B cell (primary cell): ENCODE data around the gene SPEF1. TPM values are rescaled to one million over a fixed set of nuclear protein-coding genes. Genes with fewer than 3 reads are reported as not detected.

Source experiments
- ATAC-seq: fragments of 200-7000 bp; cut with Tn5 transposase; one replicate; pipeline ENCODE4 v1.10.0; 2021; ENCODE audit warnings: low read depth, mild to moderate bottlenecking, moderate number of reproducible peaks, moderate library complexity
- CTCF ChIA-PET: fragments of 350-600 bp; sonication (Branson Sonifier 250); formaldehyde crosslinking; loops from one replicate; lab custom pipeline; 2021; ENCODE audit warnings: antibody characterized with exemption, inconsistent platforms; lab: Charles Lee
- POLR2A ChIA-PET: fragments of 350-600 bp; sonication (Branson Sonifier 250); formaldehyde crosslinking; loops from one replicate; lab custom pipeline; 2021; ENCODE audit warnings: antibody characterized with exemption; lab: Charles Lee
- DNase-seq: peaks from one replicate; pipeline ENCODE4 v3.0.0; 2013
- H2AFZ ChIP-seq: 2 replicates; pipeline ENCODE4 v1.6.1; 2012; ENCODE audit warnings: mild to moderate bottlenecking, low read depth, low read length; ENCODE audit not compliant: insufficient read depth, poor library complexity, severe bottlenecking
- H3K27ac ChIP-seq, 2 donors: 1 replicate in 1 of 2; 2 replicates in 1 of 2; pipeline ENCODE4 v1.5.1; 2012 to 2013; ENCODE audit warnings: low read length in 2 of 2, mild to moderate bottlenecking in 2 of 2, moderate library complexity in 1 of 2
- H3K27me3 ChIP-seq, 4 experiments: fragments of 200-600 bp in 1 of 4; sonication (generic) in 1 of 4; replicated peaks in 1 of 4; 1 replicate in 2 of 4; 2 replicates in 2 of 4; pipeline versions ENCODE4 v1.6.1 to v1.7.0; 2013 to 2016; ENCODE audit warnings: low read length in 3 of 4, mild to moderate bottlenecking in 2 of 4, mixed read lengths in 1 of 4, moderate library complexity in 1 of 4; ENCODE audit not compliant: insufficient read depth in 4 of 4, control insufficient read depth in 3 of 4; ENCODE audit errors: control extremely low read depth in 1 of 4
- H3K36me3 ChIP-seq, 2 experiments: replicated peaks in 1 of 2; 1 replicate in 1 of 2; 2 replicates in 1 of 2; pipeline versions ENCODE4 v1.6.1 to v1.7.1; 2013; ENCODE audit warnings: low read length in 1 of 2; ENCODE audit not compliant: insufficient read depth in 2 of 2, control insufficient read depth in 1 of 2; ENCODE audit errors: control extremely low read depth in 1 of 2, extremely low read depth in 1 of 2
- H3K4me1 ChIP-seq, 2 donors: fragments of 200-600 bp in 1 of 2; sonication (generic) in 1 of 2; 1 replicate in 1 of 2; 2 replicates in 1 of 2; pipeline versions ENCODE4 v1.5.1 to v1.6.1; 2013 to 2017; ENCODE audit warnings: low read length in 2 of 2; ENCODE audit not compliant: control insufficient read depth in 2 of 2, insufficient read depth in 2 of 2
- H3K4me2 ChIP-seq: replicated peaks from 2 replicates; pipeline ENCODE3; 2012; ENCODE audit warnings: mild to moderate bottlenecking, low read depth, low read length; ENCODE audit not compliant: poor library complexity, severe bottlenecking
- H3K4me3 ChIP-seq, 5 experiments: fragments of 200-600 bp in 1 of 5; sonication (generic) in 1 of 5; 1 replicate in 3 of 5; 2 replicates in 2 of 5; pipeline versions ENCODE4 v1.5.1 to v1.7.0; 2011 to 2016; ENCODE audit warnings: low read length in 4 of 5, mild to moderate bottlenecking in 4 of 5, low read depth in 2 of 5, control low read depth in 1 of 5, moderate library complexity in 1 of 5; ENCODE audit not compliant: insufficient read depth in 1 of 5; ENCODE audit errors: control extremely low read depth in 1 of 5, extremely low read depth in 1 of 5
- H3K79me2 ChIP-seq: fragments of 200-600 bp; sonication (generic); one replicate; pipeline ENCODE4 v1.6.0; 2016; ENCODE audit warnings: low read length; ENCODE audit not compliant: control insufficient read depth, insufficient read depth
- H3K9ac ChIP-seq: fragments of 200-600 bp; sonication (generic); 2 replicates; pipeline ENCODE4 v1.6.1; 2017; ENCODE audit warnings: mild to moderate bottlenecking, low read length, moderate library complexity
- H3K9me3 ChIP-seq, 3 donors: one replicate each; pipeline versions ENCODE4 v1.6.1 to v1.7.1; 2013; ENCODE audit warnings: low read length in 2 of 3; ENCODE audit not compliant: control insufficient read depth in 2 of 3, insufficient read depth in 1 of 3; ENCODE audit errors: control extremely low read depth in 1 of 3
- H4K20me1 ChIP-seq: 2 replicates; pipeline ENCODE4 v1.6.0; 2012; ENCODE audit warnings: mild to moderate bottlenecking, low read length; ENCODE audit not compliant: insufficient read depth, control insufficient read depth, poor library complexity, severe bottlenecking
- H3K27ac Mint-ChIP-seq: one replicate; pipeline ENCODE4 v1.8.0; 2021; ENCODE audit warnings: mixed read lengths
- H3K27me3 Mint-ChIP-seq: one replicate; pipeline ENCODE4 v1.8.0; 2021; ENCODE audit warnings: mixed read lengths
- H3K4me1 Mint-ChIP-seq: one replicate; pipeline ENCODE4 v1.8.0; 2021; ENCODE audit warnings: mixed read lengths
- H3K4me3 Mint-ChIP-seq: one replicate; pipeline ENCODE4 v1.8.0; 2021; ENCODE audit warnings: mixed read lengths
- H3K9me3 Mint-ChIP-seq: one replicate; pipeline ENCODE4 v1.8.0; 2022; ENCODE audit warnings: mixed read lengths; ENCODE audit not compliant: insufficient read depth
- CTCF ChIP-seq: fragments of 200-600 bp; IDR thresholded peaks from one replicate; pipeline ENCODE4 v1.8.0; 2022; ENCODE audit warnings: antibody characterized with exemption, mild to moderate bottlenecking
- EZH2 ChIP-seq: IDR thresholded peaks from 2 replicates; pipeline ENCODE4 v1.6.1; 2012; ENCODE audit warnings: borderline replicate concordance, low read depth, mild to moderate bottlenecking, moderate library complexity, low read length; ENCODE audit not compliant: insufficient read depth, poor library complexity, severe bottlenecking
- WGBS: methylation state at CpG from one replicate; pipeline ENCODE4 v1.1.5; 2013; ENCODE audit warnings: missing lambda C conversion rate; ENCODE audit not compliant: insufficient coverage; 5-methylcytosine and 5-hydroxymethylcytosine counted together
- intact Hi-C: fragments of 100-400 bp; cut with micrococcal nuclease; formaldehyde crosslinking; loops from one replicate; pipeline ENCODE4 v1.10.0; 2022
- polyA plus RNA-seq: library from polyadenylated mRNA; depleted of rRNA; stranded (reverse); fragments of >200 nt; gene quantifications from 2 replicates; pipeline ENCODE4 v1.2.3, GENCODE V29; 2012
- total RNA-seq, 2 donors: library from RNA; stranded (reverse); fragments of 120-200 nt in 1 of 2; gene quantifications; 1 replicate in 1 of 2; 2 replicates in 1 of 2; pipeline versions ENCODE4 v1.2.3 to v1.2.4, GENCODE V29; 2013 to 2022

SPEF1 gene
- total and polyA plus RNA-seq, 2 donors (not counting 1 experiment from before 2014, with no cell fraction given) = not detected

GRCh38 chr20:3751305-3751674 is 30.0 kb downstream of the SPEF1 start:
- Mint-ChIP-seq H3K4me1 (peaks cover 7% of the 10 kb centered on the region), H3K9me3 (no peaks in the 10 kb centered on the region), H3K4me3 (no peak overlapping the region), H3K27ac (no peak overlapping the region), H3K27me3 (peaks cover 9% of the 10 kb centered on the region)
- ATAC-seq (no peak), DNase-seq (no peak)
- intact Hi-C loops = loop anchor here (5.0 kb wide), 1 partner anchor 321 kb away; no protein-coding TSS in a partner anchor
- H3K36me3 ChIP-seq = no peaks in the 10 kb centered on the region
- H3K4me2 ChIP-seq = peak overlapping the region; percentile 82
- WGBS = 91% methylated on average over 29 of the region's 31 CpGs
- TF ChIP-seq EZH2 (no peak), CTCF (no peak)
- peak overlapping the region in 2 of 5 experiments; percentile 50 to 51 for H3K4me3 ChIP-seq
- ChIA-PET CTCF (interaction anchor here (0.5 to 1.7 kb wide), 3 partner anchors 16 to 25 kb away, joined by 3 to 5 read pairs (median 4); partner anchors contain the start of gene ADISSP), POLR2A (no interaction called here)
- H3K79me2 ChIP-seq = peaks cover 3% of the 10 kb centered on the region
- no peak overlapping the region for H3K27ac ChIP-seq
- H3K27me3 ChIP-seq = peaks cover 0 to 5% (median 0%) of the 10 kb centered on the region in 4 experiments
- no peaks in the 10 kb centered on the region for H3K9me3 ChIP-seq
- H4K20me1 ChIP-seq = no peaks in the 10 kb centered on the region
- H3K4me1 ChIP-seq = peaks cover 0 to 12% of the 10 kb centered on the region in 2 donors
- H2AFZ ChIP-seq = peak overlapping the region; percentile 75
- peak overlapping the region; percentile 54 for H3K9ac ChIP-seq

- Histone ChIP-seq H3K4me2 (no peak overlapping the region), H3K4me3 (no peak overlapping the region), H4K20me1 (no peaks in the 10 kb centered on the region), H3K79me2 (peaks cover 3% of the 10 kb centered on the region), H3K27me3 (peaks cover 0 to 13% (median 2%) of the 10 kb centered on the region in 4 experiments), H3K9me3 (peaks cover 0 to 10% (median 0%) of the 10 kb centered on the region in 3 donors), H3K4me1 (peaks cover 0 to 19% of the 10 kb centered on the region in 2 donors), H2AFZ (no peak overlapping the region), H3K27ac (no peak overlapping the region), H3K9ac (no peak overlapping the region), H3K36me3 (no peaks in the 10 kb centered on the region)
- DNase-seq (no peak), ATAC-seq (no peak)
- Mint-ChIP-seq H3K9me3 (no peaks in the 10 kb centered on the region), H3K4me3 (no peak overlapping the region), H3K4me1 (peaks cover 9% of the 10 kb centered on the region), H3K27me3 (peaks cover 14% of the 10 kb centered on the region), H3K27ac (no peak overlapping the region)
- intact Hi-C loops = loop anchor here (5.0 kb wide), 1 partner anchor 322 kb away; no protein-coding TSS in a partner anchor
- TF ChIP-seq CTCF (peak; percentile 52), EZH2 (no peak)
- CTCF ChIA-PET = interaction anchor here (1.7 kb wide), 1 partner anchor 19 kb away, joined by 5 read pairs; no protein-coding TSS in a partner anchor
- 71% methylated on average over 71 of the region's 72 CpGs for WGBS
- POLR2A ChIA-PET = no interaction called here
Measured at GRCh38 chr20:3749689-3750531, 31.3 kb downstream of the SPEF1 start.
